ENCODE results near the gene CCDC180. TPM values are rescaled to one million over a fixed set of nuclear protein-coding genes. Genes with fewer than 3 reads are reported as not detected.

Gene CCDC180
- total and polyA plus RNA-seq, 2 experiments from 2014 or later, result 3.9 to 7.1 TPM

DNA sequence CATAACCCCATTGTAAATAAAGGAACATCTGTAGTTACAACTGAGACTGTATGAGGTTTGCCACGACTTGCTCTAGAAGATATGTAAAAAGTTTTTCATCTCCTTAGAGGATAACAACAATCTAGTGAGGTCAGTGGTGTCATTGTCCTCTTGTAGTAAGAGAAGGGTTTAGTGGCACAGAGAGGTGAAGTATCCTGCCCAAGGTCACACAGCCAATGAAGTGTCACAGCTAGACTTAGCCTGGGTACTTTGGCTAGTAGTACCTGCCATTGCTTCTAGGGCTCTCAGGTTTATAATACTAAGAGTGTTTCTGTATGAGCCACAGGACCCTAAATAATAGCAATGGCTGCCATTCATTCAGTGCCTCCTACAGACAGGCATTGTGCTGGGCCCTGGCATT lies 13.8 kb downstream of the CCDC180 start:
- Histone ChIP-seq H3K27ac (ENCODE audit: low read depth) (no peak overlapping the region), H3K4me3 (no peak overlapping the region), H3K9me2 (ENCODE audit: insufficient read depth) (peaks cover 3% of the 10 kb centered on the region; the same call in 1 of the 2 replicates), H4K20me1 (replicated peaks; ENCODE audit: insufficient read depth) (no peaks in the 10 kb centered on the region; the same call in 1 of the 2 replicates), H3K27me3 (ENCODE audit: insufficient read depth) (no peaks in the 10 kb centered on the region), H3F3A (replicated peaks; ENCODE audit: low read depth) (no peaks in the 10 kb centered on the region), H3K36me3 (ENCODE audit: insufficient read depth) (no peaks in the 10 kb centered on the region), H2AFZ (no peak overlapping the region), H3K4me1 (ENCODE audit: insufficient read depth) (no peaks in the 10 kb centered on the region), H3K4me2 (no peak overlapping the region), H3K79me2 (replicated peaks; ENCODE audit: insufficient read depth) (no peaks in the 10 kb centered on the region)
- Mint-ChIP-seq H3K27ac (no peak overlapping the region), H3K36me3 (ENCODE audit: low read depth) (peaks cover 7% of the 10 kb centered on the region; the same call in 2 of the 3 replicates), H3K4me1 (no peaks in the 10 kb centered on the region), H3K9me3 (no peaks in the 10 kb centered on the region), H3K27me3 (ENCODE audit: insufficient read depth, low read depth, poor library complexity) (peaks cover 5% of the 10 kb centered on the region), H3K4me3 (no peak overlapping the region)
- no peak for DNase-seq (ENCODE audit: low spot score)
- TF ChIP-seq EZH2 (IDR thresholded peaks at IDR 0.05; ENCODE audit: low read depth, unreplicated experiment) (no peak), NANOG (IDR thresholded peaks at IDR 0.05; ENCODE audit: borderline replicate concordance) (no peak), POLR2AphosphoS5 (IDR thresholded peaks at IDR 0.05; ENCODE audit: low read depth) (no peak), EZH2phosphoT487 (IDR thresholded peaks at IDR 0.05; ENCODE audit: unreplicated experiment) (no peak), ZNF331 (CRISPR knock-in tag; IDR thresholded peaks at IDR 0.05; ENCODE audit: low read depth) (no peak), JUNB (IDR thresholded peaks at IDR 0.05; ENCODE audit: unreplicated experiment) (no peak), ZNF114 (CRISPR knock-in tag; IDR thresholded peaks at IDR 0.05) (no peak), STAT1 (IDR thresholded peaks at IDR 0.05; ENCODE audit: unreplicated experiment) (no peak)
- TF ChIP-seq, protein P1, sequence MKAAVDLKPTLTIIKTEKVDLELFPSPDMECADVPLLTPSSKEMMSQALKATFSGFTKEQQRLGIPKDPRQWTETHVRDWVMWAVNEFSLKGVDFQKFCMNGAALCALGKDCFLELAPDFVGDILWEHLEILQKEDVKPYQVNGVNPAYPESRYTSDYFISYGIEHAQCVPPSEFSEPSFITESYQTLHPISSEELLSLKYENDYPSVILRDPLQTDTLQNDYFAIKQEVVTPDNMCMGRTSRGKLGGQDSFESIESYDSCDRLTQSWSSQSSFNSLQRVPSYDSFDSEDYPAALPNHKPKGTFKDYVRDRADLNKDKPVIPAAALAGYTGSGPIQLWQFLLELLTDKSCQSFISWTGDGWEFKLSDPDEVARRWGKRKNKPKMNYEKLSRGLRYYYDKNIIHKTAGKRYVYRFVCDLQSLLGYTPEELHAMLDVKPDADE (IDR thresholded peaks at IDR 0.05), result no peak
- TF ChIP-seq, protein P2, sequence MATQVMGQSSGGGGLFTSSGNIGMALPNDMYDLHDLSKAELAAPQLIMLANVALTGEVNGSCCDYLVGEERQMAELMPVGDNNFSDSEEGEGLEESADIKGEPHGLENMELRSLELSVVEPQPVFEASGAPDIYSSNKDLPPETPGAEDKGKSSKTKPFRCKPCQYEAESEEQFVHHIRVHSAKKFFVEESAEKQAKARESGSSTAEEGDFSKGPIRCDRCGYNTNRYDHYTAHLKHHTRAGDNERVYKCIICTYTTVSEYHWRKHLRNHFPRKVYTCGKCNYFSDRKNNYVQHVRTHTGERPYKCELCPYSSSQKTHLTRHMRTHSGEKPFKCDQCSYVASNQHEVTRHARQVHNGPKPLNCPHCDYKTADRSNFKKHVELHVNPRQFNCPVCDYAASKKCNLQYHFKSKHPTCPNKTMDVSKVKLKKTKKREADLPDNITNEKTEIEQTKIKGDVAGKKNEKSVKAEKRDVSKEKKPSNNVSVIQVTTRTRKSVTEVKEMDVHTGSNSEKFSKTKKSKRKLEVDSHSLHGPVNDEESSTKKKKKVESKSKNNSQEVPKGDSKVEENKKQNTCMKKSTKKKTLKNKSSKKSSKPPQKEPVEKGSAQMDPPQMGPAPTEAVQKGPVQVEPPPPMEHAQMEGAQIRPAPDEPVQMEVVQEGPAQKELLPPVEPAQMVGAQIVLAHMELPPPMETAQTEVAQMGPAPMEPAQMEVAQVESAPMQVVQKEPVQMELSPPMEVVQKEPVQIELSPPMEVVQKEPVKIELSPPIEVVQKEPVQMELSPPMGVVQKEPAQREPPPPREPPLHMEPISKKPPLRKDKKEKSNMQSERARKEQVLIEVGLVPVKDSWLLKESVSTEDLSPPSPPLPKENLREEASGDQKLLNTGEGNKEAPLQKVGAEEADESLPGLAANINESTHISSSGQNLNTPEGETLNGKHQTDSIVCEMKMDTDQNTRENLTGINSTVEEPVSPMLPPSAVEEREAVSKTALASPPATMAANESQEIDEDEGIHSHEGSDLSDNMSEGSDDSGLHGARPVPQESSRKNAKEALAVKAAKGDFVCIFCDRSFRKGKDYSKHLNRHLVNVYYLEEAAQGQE (IDR thresholded peaks at IDR 0.05; ENCODE audit: unreplicated experiment), result no peak
- TF ChIP-seq, protein P3, sequence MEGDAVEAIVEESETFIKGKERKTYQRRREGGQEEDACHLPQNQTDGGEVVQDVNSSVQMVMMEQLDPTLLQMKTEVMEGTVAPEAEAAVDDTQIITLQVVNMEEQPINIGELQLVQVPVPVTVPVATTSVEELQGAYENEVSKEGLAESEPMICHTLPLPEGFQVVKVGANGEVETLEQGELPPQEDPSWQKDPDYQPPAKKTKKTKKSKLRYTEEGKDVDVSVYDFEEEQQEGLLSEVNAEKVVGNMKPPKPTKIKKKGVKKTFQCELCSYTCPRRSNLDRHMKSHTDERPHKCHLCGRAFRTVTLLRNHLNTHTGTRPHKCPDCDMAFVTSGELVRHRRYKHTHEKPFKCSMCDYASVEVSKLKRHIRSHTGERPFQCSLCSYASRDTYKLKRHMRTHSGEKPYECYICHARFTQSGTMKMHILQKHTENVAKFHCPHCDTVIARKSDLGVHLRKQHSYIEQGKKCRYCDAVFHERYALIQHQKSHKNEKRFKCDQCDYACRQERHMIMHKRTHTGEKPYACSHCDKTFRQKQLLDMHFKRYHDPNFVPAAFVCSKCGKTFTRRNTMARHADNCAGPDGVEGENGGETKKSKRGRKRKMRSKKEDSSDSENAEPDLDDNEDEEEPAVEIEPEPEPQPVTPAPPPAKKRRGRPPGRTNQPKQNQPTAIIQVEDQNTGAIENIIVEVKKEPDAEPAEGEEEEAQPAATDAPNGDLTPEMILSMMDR (conservative IDR thresholded peaks at IDR 0.05; ENCODE audit: low read depth in 2 of 2), result no peak
- ATAC-seq, result no peak

All from GM23338 (cell line).